SH-SY5Y (cell line): ENCODE results near the gene CDK6.

Experiments used
- GATA2 ChIP-seq: IDR thresholded peaks from 2 replicates; pipeline ENCODE4 v1.6.1; 2011; ENCODE audit warnings: mild to moderate bottlenecking, low read depth, low read length
- GATA3 ChIP-seq: IDR thresholded peaks from 2 replicates; pipeline ENCODE4 v1.6.1; 2011; ENCODE audit warnings: low read depth, mild to moderate bottlenecking, low read length, moderate library complexity

- TF ChIP-seq GATA3 (no peak), GATA2 (no peak)
Measured at GRCh38 chr7:92627956-92628355, 208.4 kb downstream of the CDK6 start.
